H1 (cell line): ENCODE results near the gene RNF220.

Experiments
- EP300 ChIP-seq, 2 experiments: IDR thresholded peaks; 1 replicate in 1 of 2; 2 replicates in 1 of 2; pipeline ENCODE4 v1.6.1; 2011 to 2012; ENCODE audit warnings: low read depth in 2 of 2, low read length in 2 of 2, mild to moderate bottlenecking in 2 of 2, borderline replicate concordance in 1 of 2, inconsistent platforms in 1 of 2, moderate library complexity in 1 of 2
- EZH2 ChIP-seq: fragments of 200-600 bp; sonication (generic); IDR thresholded peaks from 2 replicates; pipeline ENCODE4 v1.7.1; 2012; ENCODE audit warnings: low read depth, mild to moderate bottlenecking, moderate library complexity, low read length, inconsistent platforms; ENCODE audit not compliant: severe bottlenecking
- GABPA ChIP-seq: IDR thresholded peaks from 2 replicates; pipeline ENCODE4 v1.6.1; 2011; ENCODE audit warnings: mild to moderate bottlenecking, low read length, moderate library complexity, borderline replicate concordance; ENCODE audit not compliant: insufficient read depth
- POLR2A ChIP-seq, 2 experiments: IDR thresholded peaks; 1 replicate in 1 of 2; 2 replicates in 1 of 2; pipeline ENCODE4 v1.6.1; 2011; ENCODE audit warnings: low read depth in 2 of 2, low read length in 2 of 2, mild to moderate bottlenecking in 2 of 2; ENCODE audit errors: control extremely low read depth in 1 of 2
- POLR2AphosphoS5 ChIP-seq: IDR thresholded peaks from 2 replicates; pipeline ENCODE4 v1.6.1; 2011; ENCODE audit warnings: low read depth, low read length
- SIN3A ChIP-seq, 2 experiments: IDR thresholded peaks in 1 of 2; conservative IDR thresholded peaks in 1 of 2; 2 replicates each; pipeline ENCODE4 v1.6.1; 2011 to 2012; ENCODE audit warnings: low read length in 2 of 2, improper control_type of control experiment in 1 of 2, low read depth in 1 of 2, mild to moderate bottlenecking in 1 of 2
- SP2 ChIP-seq: IDR thresholded peaks from 2 replicates; pipeline ENCODE4 v1.6.1; 2012; ENCODE audit warnings: mild to moderate bottlenecking, low read length, inconsistent platforms
- TF ChIP-seq, protein P1 (sequence below), 3 experiments: IDR thresholded peaks; 1 replicate in 2 of 3; 2 replicates in 1 of 3; pipeline versions ENCODE4 v1.5.1 to v1.6.1; 2011; ENCODE audit warnings: low read length in 3 of 3, mild to moderate bottlenecking in 3 of 3, inconsistent platforms in 2 of 3, low read depth in 1 of 3, moderate library complexity in 1 of 3; ENCODE audit not compliant: insufficient read depth in 1 of 3; ENCODE audit errors: control extremely low read depth in 1 of 3
- TF ChIP-seq, protein P2 (sequence below): IDR thresholded peaks from 2 replicates; pipeline ENCODE4 v1.6.1; 2012; ENCODE audit warnings: inconsistent platforms

DNA sequence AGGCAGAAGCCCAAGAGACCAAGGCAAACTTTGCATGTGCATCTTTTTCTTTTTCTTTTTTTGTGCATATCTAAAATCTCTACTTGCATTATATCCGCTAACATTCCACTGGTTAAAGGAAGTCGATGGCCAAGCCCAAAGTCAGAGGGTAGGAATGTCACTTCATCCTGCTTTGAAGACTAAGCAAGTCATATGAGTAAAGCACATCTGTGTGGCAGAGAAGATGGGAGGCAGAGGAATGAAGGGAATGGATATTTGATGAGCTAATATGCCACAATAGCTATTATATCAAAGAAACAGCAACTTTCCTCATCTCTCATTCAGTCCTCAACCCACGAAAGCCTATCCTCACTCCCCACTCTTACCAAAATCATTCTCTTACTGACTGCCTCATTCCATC lies 59.3 kb downstream of the RNF220 start:
- TF ChIP-seq GABPA: no peak
- no peak for TF ChIP-seq EZH2
- TF ChIP-seq, protein P1, sequence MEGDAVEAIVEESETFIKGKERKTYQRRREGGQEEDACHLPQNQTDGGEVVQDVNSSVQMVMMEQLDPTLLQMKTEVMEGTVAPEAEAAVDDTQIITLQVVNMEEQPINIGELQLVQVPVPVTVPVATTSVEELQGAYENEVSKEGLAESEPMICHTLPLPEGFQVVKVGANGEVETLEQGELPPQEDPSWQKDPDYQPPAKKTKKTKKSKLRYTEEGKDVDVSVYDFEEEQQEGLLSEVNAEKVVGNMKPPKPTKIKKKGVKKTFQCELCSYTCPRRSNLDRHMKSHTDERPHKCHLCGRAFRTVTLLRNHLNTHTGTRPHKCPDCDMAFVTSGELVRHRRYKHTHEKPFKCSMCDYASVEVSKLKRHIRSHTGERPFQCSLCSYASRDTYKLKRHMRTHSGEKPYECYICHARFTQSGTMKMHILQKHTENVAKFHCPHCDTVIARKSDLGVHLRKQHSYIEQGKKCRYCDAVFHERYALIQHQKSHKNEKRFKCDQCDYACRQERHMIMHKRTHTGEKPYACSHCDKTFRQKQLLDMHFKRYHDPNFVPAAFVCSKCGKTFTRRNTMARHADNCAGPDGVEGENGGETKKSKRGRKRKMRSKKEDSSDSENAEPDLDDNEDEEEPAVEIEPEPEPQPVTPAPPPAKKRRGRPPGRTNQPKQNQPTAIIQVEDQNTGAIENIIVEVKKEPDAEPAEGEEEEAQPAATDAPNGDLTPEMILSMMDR (IDR thresholded peaks at IDR 0.05; ENCODE audit: control extremely low read depth in 1 of 3, insufficient read depth in 1 of 3, low read depth in 1 of 3, low read length in 3 of 3): no peak
- no peak for TF ChIP-seq EP300 (IDR thresholded peaks at IDR 0.05; ENCODE audit: borderline replicate concordance in 1 of 2, low read depth in 2 of 2, low read length in 2 of 2)
- no peak for TF ChIP-seq SIN3A (conservative IDR thresholded peaks at IDR 0.05 in 1 of 2, IDR thresholded peaks at IDR 0.05 in 1 of 2; ENCODE audit: low read depth in 1 of 2, low read length in 2 of 2)
- TF ChIP-seq SP2: no peak
- TF ChIP-seq POLR2AphosphoS5: no peak
- TF ChIP-seq, protein P2, sequence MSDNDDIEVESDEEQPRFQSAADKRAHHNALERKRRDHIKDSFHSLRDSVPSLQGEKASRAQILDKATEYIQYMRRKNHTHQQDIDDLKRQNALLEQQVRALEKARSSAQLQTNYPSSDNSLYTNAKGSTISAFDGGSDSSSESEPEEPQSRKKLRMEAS: no peak
- TF ChIP-seq POLR2A (IDR thresholded peaks at IDR 0.05; ENCODE audit: control extremely low read depth in 1 of 2, low read depth in 2 of 2, low read length in 2 of 2): no peak
